ENCODE results near the gene TRAPPC2. TPM values are rescaled to one million over a fixed set of nuclear protein-coding genes. Genes with fewer than 3 reads are reported as not detected.

Gene TRAPPC2
- polyA plus RNA-seq, 2 donors, result 6.1 to 6.6 TPM

DNA sequence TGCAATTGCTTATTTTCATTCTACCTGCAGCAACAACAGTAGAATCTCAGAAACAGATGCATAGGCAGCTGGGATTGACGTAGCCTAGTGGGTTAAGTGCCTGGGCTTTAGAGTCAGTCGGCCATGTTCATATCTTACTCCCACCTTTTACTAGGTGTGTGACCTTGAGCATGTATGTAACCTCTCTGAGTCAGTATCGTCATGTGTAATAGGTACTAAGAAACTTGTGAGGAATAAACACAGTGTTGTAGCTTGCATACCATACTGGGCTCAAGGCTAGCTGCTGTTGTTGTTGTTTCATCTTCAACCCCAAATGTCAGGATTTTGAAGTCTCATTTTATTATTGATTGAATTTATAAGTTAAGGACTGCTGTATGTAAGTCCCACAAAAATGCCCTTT lies 31.3 kb downstream of the TRAPPC2 start:
- Histone ChIP-seq H3K4me1 (ENCODE audit: control insufficient read depth in 2 of 2, insufficient read depth in 2 of 2, low read length in 1 of 2) (no peaks in the 10 kb centered on the region), H3K27ac (ENCODE audit: low read depth in 2 of 2, low read length in 1 of 2) (no peak overlapping the region), H3K36me3 (ENCODE audit: control insufficient read depth in 2 of 2, insufficient read depth in 2 of 2, low read length in 1 of 2) (no peaks in the 10 kb centered on the region), H3K27me3 (ENCODE audit: control insufficient read depth in 1 of 2, insufficient read depth in 2 of 2, low read length in 2 of 2) (no peaks in the 10 kb centered on the region), H3K9me3 (ENCODE audit: control insufficient read depth in 2 of 2, insufficient read depth in 1 of 2, low read depth in 1 of 2, low read length in 1 of 2) (no peaks in the 10 kb centered on the region), H3K4me3 (ENCODE audit: low read depth in 1 of 2, low read length in 2 of 2) (no peak overlapping the region)
- 71 to 88% methylated on average over 3 of the region's 3 CpGs for WGBS, 2 donors

- Histone ChIP-seq H3K36me3 (ENCODE audit: control insufficient read depth in 2 of 2, insufficient read depth in 2 of 2, low read length in 1 of 2) (no peaks in the 10 kb centered on the region), H3K27ac (ENCODE audit: low read depth in 2 of 2, low read length in 1 of 2) (no peak overlapping the region), H3K4me1 (ENCODE audit: control insufficient read depth in 2 of 2, insufficient read depth in 2 of 2, low read length in 1 of 2) (no peaks in the 10 kb centered on the region), H3K27me3 (ENCODE audit: control insufficient read depth in 1 of 2, insufficient read depth in 2 of 2, low read length in 2 of 2) (no peaks in the 10 kb centered on the region), H3K4me3 (ENCODE audit: low read depth in 1 of 2, low read length in 2 of 2) (no peak overlapping the region), H3K9me3 (ENCODE audit: control insufficient read depth in 2 of 2, insufficient read depth in 1 of 2, low read depth in 1 of 2, low read length in 1 of 2) (no peaks in the 10 kb centered on the region)
- 77 to 83% methylated on average over 5 of the region's 5 CpGs for WGBS, 2 donors
These were observed 32.2 kb downstream of the TRAPPC2 start for GRCh38 chrX:13702111-13702789.

DNA sequence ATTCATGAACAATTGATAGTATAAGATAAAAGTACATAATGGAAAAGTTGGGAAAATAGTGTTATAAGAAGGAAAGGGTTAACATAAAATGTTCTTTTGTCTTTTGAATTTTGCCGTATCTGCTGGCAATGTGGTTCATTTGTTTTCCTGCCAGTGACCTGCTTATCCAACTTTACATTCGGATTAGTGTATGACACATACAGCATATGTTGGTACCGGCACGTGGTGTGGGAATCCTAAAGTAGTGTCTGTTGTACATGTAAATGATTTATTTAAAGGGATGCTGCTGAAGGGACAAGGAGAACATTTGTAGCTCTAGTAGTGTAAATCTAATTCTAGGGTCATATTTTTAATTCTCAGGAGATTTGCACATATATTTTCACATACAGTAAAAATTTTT lies 34.0 kb downstream of the TRAPPC2 start:
- Histone ChIP-seq H3K36me3 (ENCODE audit: control insufficient read depth in 2 of 2, insufficient read depth in 2 of 2, low read length in 1 of 2) (no peaks in the 10 kb centered on the region), H3K9me3 (ENCODE audit: control insufficient read depth in 2 of 2, insufficient read depth in 1 of 2, low read depth in 1 of 2, low read length in 1 of 2) (no peaks in the 10 kb centered on the region), H3K27ac (ENCODE audit: low read depth in 2 of 2, low read length in 1 of 2) (no peak overlapping the region), H3K4me3 (ENCODE audit: low read depth in 1 of 2, low read length in 2 of 2) (no peak overlapping the region), H3K27me3 (ENCODE audit: control insufficient read depth in 1 of 2, insufficient read depth in 2 of 2, low read length in 2 of 2) (no peaks in the 10 kb centered on the region), H3K4me1 (ENCODE audit: control insufficient read depth in 2 of 2, insufficient read depth in 2 of 2, low read length in 1 of 2) (no peaks in the 10 kb centered on the region)
- WGBS, 2 donors, result 39 to 45% methylated on average over 4 of the region's 4 CpGs

DNA sequence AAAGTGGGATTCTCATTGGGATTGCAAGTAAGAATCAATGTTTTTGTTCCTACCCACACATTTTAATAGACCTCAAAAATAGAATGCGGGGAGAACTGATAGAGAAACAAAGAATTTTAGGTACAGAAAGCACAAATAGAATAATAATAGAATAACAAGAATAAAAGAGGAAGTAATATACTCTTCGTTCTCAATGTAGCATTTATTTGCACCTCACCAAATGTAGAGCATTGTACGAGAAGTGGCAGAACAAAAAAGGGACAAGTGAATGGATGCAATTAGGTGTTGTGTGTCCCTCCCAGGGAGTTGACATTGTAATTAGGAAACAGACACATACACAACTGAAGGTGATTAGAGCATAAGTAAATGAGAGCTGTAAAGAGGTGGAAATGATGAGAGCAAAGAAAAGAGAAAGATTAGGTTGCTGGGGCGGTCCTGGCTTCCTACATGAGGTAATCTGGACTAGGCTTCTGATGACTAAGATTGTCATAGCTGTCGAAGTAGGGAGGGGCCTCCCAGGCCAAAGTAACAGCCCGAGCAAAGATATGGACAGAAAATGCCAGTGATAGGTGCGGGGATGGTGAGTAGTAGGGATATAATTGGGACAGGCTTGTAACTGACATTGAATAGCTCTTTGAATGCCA lies 35.1 kb downstream of the TRAPPC2 start:
- Histone ChIP-seq H3K9me3 (ENCODE audit: control insufficient read depth in 2 of 2, insufficient read depth in 1 of 2, low read depth in 1 of 2, low read length in 1 of 2) (no peaks in the 10 kb centered on the region), H3K4me3 (ENCODE audit: low read depth in 1 of 2, low read length in 2 of 2) (no peak overlapping the region), H3K27ac (ENCODE audit: low read depth in 2 of 2, low read length in 1 of 2) (no peak overlapping the region), H3K36me3 (ENCODE audit: control insufficient read depth in 2 of 2, insufficient read depth in 2 of 2, low read length in 1 of 2) (no peaks in the 10 kb centered on the region), H3K4me1 (ENCODE audit: control insufficient read depth in 2 of 2, insufficient read depth in 2 of 2, low read length in 1 of 2) (no peaks in the 10 kb centered on the region), H3K27me3 (ENCODE audit: control insufficient read depth in 1 of 2, insufficient read depth in 2 of 2, low read length in 2 of 2) (no peaks in the 10 kb centered on the region)
- 58% methylated on average over 7 of the region's 7 CpGs for WGBS, 2 donors

- H3K27ac ChIP-seq (ENCODE audit: low read depth in 2 of 2, low read length in 1 of 2), result no peak overlapping the region
- no peaks in the 10 kb centered on the region for H3K4me1 ChIP-seq (ENCODE audit: control insufficient read depth in 2 of 2, insufficient read depth in 2 of 2, low read length in 1 of 2)
- H3K9me3 ChIP-seq (ENCODE audit: control insufficient read depth in 2 of 2, insufficient read depth in 1 of 2, low read depth in 1 of 2, low read length in 1 of 2), result no peaks in the 10 kb centered on the region
- H3K27me3 ChIP-seq (ENCODE audit: control insufficient read depth in 1 of 2, insufficient read depth in 2 of 2, low read length in 2 of 2), result no peaks in the 10 kb centered on the region
- no peaks in the 10 kb centered on the region for H3K36me3 ChIP-seq (ENCODE audit: control insufficient read depth in 2 of 2, insufficient read depth in 2 of 2, low read length in 1 of 2)
- 27 to 40% methylated on average over 1 of the region's 1 CpG for WGBS, 2 donors
- H3K4me3 ChIP-seq (ENCODE audit: low read depth in 1 of 2, low read length in 2 of 2), result no peak overlapping the region
These were observed 36.0 kb downstream of the TRAPPC2 start for GRCh38 chrX:13698432-13698831.

DNA sequence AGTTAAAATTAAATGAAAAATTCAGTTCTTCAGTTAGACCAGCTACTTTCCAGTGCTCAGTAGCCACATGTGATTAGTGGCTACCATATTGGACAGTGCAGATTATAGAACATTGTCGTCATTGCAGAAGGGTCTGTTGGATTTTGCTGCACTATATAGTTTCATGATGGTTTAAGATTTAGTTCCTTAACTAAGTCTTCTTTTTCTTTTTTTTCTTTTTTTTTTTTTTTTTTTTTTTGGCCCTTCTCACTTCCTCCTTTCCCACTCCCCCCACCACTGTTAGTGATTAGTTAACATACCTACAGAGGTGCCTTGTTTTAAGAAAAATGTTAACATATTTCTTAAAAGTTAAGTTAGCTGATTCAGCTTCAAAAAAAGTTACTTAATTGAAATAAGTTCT lies 36.4 kb downstream of the TRAPPC2 start:
- Histone ChIP-seq H3K4me3 (ENCODE audit: low read depth in 1 of 2, low read length in 2 of 2) (no peak overlapping the region), H3K36me3 (ENCODE audit: control insufficient read depth in 2 of 2, insufficient read depth in 2 of 2, low read length in 1 of 2) (no peaks in the 10 kb centered on the region), H3K27me3 (ENCODE audit: control insufficient read depth in 1 of 2, insufficient read depth in 2 of 2, low read length in 2 of 2) (peaks cover 0 to 3% of the 10 kb centered on the region in 2 donors), H3K27ac (ENCODE audit: low read depth in 2 of 2, low read length in 1 of 2) (no peak overlapping the region), H3K9me3 (ENCODE audit: control insufficient read depth in 2 of 2, insufficient read depth in 1 of 2, low read depth in 1 of 2, low read length in 1 of 2) (no peaks in the 10 kb centered on the region), H3K4me1 (ENCODE audit: control insufficient read depth in 2 of 2, insufficient read depth in 2 of 2, low read length in 1 of 2) (no peaks in the 10 kb centered on the region)
- WGBS, 2 donors, result 89 to 96% methylated on average over 1 of the region's 1 CpG

DNA sequence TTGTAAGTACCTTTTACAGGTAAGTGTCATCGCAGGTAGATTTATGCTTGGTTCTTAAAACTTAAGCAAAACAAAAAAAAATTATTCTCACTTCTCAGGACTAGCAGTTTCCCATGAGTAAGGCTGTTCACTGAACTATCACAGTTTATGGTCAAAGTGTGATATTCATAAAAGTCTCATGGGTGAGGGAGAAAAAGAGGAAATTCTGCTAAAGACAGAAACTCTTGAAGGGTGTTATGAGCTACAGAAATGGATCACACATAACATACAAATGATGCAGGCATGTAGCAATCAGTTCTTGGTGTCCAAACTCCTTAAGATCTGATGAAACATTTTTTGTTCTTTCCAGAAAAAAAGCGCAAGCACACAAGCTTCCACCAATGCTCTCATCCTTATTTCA lies 37.0 kb downstream of the TRAPPC2 start:
- H3K27ac ChIP-seq (ENCODE audit: low read depth in 2 of 2, low read length in 1 of 2), result no peak overlapping the region
- no peaks in the 10 kb centered on the region for H3K4me1 ChIP-seq (ENCODE audit: control insufficient read depth in 2 of 2, insufficient read depth in 2 of 2, low read length in 1 of 2)

GRCh38 chrX:13695601-13696115 lies 38.8 kb downstream of the TRAPPC2 start:
- WGBS, 2 donors, result 74 to 83% methylated on average over 4 of the region's 4 CpGs
- no peaks in the 10 kb centered on the region for H3K36me3 ChIP-seq (ENCODE audit: control insufficient read depth in 2 of 2, insufficient read depth in 2 of 2, low read length in 1 of 2)
- H3K27ac ChIP-seq (ENCODE audit: low read depth in 2 of 2, low read length in 1 of 2), result no peak overlapping the region
- peaks cover 0 to 6% of the 10 kb centered on the region in 2 donors for H3K27me3 ChIP-seq (ENCODE audit: control insufficient read depth in 1 of 2, insufficient read depth in 2 of 2, low read length in 2 of 2)
- H3K4me1 ChIP-seq (ENCODE audit: control insufficient read depth in 2 of 2, insufficient read depth in 2 of 2, low read length in 1 of 2), result no peaks in the 10 kb centered on the region
- no peaks in the 10 kb centered on the region for H3K9me3 ChIP-seq (ENCODE audit: control insufficient read depth in 2 of 2, insufficient read depth in 1 of 2, low read depth in 1 of 2, low read length in 1 of 2)
- no peak overlapping the region for H3K4me3 ChIP-seq (ENCODE audit: low read depth in 1 of 2, low read length in 2 of 2)

More for the DNA sequence above, 37.0 kb downstream of the TRAPPC2 start:
- WGBS, 2 donors, result 95 to 97% methylated on average over 2 of the region's 2 CpGs
- no peaks in the 10 kb centered on the region for H3K36me3 ChIP-seq (ENCODE audit: control insufficient read depth in 2 of 2, insufficient read depth in 2 of 2, low read length in 1 of 2)
- peaks cover 0 to 6% of the 10 kb centered on the region in 2 donors for H3K27me3 ChIP-seq (ENCODE audit: control insufficient read depth in 1 of 2, insufficient read depth in 2 of 2, low read length in 2 of 2)
- no peaks in the 10 kb centered on the region for H3K9me3 ChIP-seq (ENCODE audit: control insufficient read depth in 2 of 2, insufficient read depth in 1 of 2, low read depth in 1 of 2, low read length in 1 of 2)
- H3K4me3 ChIP-seq (ENCODE audit: low read depth in 1 of 2, low read length in 2 of 2), result no peak overlapping the region

DNA sequence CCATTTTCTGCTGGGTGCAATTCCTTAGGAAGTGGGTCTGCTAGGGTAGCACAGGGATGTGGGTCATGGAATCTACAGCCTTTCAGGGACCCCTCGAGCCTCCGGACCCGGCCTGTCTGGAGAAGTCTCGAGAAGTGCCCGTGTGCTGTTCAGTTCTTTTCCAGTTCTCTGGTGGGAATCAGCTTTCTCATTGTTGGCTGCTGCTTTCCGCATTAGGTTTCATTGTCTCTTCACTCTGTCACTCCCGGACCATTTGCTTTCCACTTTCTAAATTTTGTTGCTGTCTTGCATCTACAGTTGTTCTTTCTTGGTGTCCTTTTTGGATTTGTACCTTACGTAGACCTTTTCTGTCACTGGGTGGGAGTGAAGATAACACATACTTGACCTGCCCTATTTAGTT lies 39.4 kb downstream of the TRAPPC2 start:
- H3K4me1 ChIP-seq (ENCODE audit: control insufficient read depth in 2 of 2, insufficient read depth in 2 of 2, low read length in 1 of 2), result no peaks in the 10 kb centered on the region
- WGBS, 2 donors, result 79 to 86% methylated on average over 8 of the region's 8 CpGs

GRCh38 chrX:13694359-13694758 lies 40.1 kb downstream of the TRAPPC2 start:
- Histone ChIP-seq H3K9me3 (ENCODE audit: control insufficient read depth in 2 of 2, insufficient read depth in 1 of 2, low read depth in 1 of 2, low read length in 1 of 2) (no peaks in the 10 kb centered on the region), H3K27ac (ENCODE audit: low read depth in 2 of 2, low read length in 1 of 2) (peak overlapping the region; percentile 13 to 21), H3K36me3 (ENCODE audit: control insufficient read depth in 2 of 2, insufficient read depth in 2 of 2, low read length in 1 of 2) (no peaks in the 10 kb centered on the region), H3K4me1 (ENCODE audit: control insufficient read depth in 2 of 2, insufficient read depth in 2 of 2, low read length in 1 of 2) (no peaks in the 10 kb centered on the region), H3K27me3 (ENCODE audit: control insufficient read depth in 1 of 2, insufficient read depth in 2 of 2, low read length in 2 of 2) (peaks cover 0 to 6% of the 10 kb centered on the region in 2 donors), H3K4me3 (ENCODE audit: low read depth in 1 of 2, low read length in 2 of 2) (no peak overlapping the region)
- 76 to 80% methylated on average over 2 of the region's 2 CpGs for WGBS, 2 donors

More for the DNA sequence above, 39.4 kb downstream of the TRAPPC2 start:
- Histone ChIP-seq H3K4me3 (ENCODE audit: low read depth in 1 of 2, low read length in 2 of 2) (no peak overlapping the region), H3K27ac (ENCODE audit: low read depth in 2 of 2, low read length in 1 of 2) (no peak overlapping the region), H3K27me3 (ENCODE audit: control insufficient read depth in 1 of 2, insufficient read depth in 2 of 2, low read length in 2 of 2) (peaks cover 0 to 6% of the 10 kb centered on the region in 2 donors), H3K9me3 (ENCODE audit: control insufficient read depth in 2 of 2, insufficient read depth in 1 of 2, low read depth in 1 of 2, low read length in 1 of 2) (no peaks in the 10 kb centered on the region), H3K36me3 (ENCODE audit: control insufficient read depth in 2 of 2, insufficient read depth in 2 of 2, low read length in 1 of 2) (no peaks in the 10 kb centered on the region)

Data from esophagus (tissue), 2 donors.